Measurements from ENCODE around the gene NACA2.
"Not testable (repeated sequence)": the region's sequence is repeated elsewhere in the genome, so short reads cannot be mapped to it uniquely, and the experiment has no call there.

Gene NACA2

GRCh38 chr17:61598014-61598413 is 7.0 kb upstream of the NACA2 start:
- DNase-seq = no peak

- no peak for DNase-seq
Measured at GRCh38 chr17:61597607-61598006, 6.6 kb upstream of the NACA2 start.

DNA sequence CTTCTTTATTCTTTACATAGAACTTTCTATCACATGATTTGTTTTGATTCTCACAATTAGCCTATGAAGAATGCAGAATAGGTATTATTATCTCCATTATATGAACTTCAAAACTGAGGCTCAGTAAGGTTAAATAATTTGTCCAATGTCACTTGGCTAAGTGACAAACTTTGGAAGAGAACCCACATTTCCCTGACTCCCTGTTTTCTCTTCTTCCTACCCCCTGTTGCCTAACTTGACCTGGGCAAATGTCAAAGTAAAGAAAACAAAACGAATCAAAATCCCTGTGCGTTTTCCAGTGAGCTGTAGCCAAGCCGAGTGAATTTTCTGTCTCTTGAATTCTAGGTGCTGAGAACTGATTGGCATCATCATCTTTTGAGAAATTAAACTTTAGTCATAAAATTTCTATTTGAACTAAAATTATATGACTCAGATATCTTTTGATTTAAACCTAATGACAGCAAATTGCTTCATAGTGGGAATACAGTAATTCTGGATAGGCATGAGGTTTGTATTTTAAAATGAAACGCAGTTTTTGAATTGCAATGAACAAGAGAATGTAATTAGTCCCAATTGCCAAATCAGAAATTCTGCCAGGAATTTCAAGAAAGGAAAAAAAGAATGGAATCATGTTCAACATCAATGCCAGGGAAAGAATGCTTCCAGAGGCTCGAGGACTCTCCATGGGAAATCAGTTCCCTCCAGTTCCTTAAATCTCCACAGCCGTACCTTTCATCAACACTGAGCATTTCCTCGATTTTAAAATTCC is 4.6 kb upstream of the NACA2 start:
- DNase-seq = no peak

DNA sequence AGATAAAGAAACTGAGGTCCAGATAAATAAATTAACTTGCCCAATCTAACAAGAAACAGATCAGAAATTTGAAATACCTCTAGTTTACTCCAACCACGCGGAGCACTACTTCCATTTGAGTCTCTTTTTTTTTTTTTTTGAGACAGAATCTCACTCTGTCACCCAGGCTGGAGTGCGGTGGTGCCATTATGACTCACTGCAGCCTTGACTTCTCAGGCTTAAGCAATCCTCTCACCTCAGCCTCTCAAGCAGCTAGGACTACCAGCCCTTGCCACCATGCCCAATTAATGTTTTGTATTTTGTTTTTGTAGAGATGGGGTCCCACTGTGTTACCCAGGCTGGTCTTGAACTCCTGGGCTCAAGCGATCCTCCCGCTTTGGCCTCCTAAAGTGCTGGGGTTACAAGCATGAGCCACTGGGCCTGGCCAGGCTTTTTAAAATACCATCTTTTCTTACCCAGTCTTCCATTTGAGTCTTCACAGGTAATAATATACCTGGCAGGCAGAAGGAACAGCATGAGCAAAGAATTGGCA is 3.3 kb upstream of the NACA2 start:
- no peak for DNase-seq

DNA sequence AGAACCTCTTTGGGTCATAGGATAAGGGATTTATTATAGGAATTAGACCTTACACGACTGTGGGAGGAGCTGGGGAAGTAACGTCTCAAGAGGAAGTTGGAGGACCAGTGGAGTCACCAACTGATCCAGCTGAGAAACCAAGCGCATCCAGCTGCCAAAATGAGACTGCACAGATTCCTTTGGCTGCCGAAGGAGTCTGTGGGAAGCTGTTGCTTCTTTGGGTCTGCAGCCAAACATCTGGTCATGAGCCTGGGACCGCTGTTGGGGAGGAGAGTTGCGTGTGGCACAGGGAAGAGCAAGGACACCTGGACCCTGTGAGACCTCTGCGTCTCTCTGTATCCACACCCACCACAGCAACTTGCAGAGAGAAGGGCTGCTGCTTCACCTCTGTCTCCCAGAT is 2.4 kb upstream of the NACA2 start:
- DNase-seq = no peak

- no peak for DNase-seq
Measured at GRCh38 chr17:61591930-61592329, 911 bp upstream of the NACA2 start.

DNA sequence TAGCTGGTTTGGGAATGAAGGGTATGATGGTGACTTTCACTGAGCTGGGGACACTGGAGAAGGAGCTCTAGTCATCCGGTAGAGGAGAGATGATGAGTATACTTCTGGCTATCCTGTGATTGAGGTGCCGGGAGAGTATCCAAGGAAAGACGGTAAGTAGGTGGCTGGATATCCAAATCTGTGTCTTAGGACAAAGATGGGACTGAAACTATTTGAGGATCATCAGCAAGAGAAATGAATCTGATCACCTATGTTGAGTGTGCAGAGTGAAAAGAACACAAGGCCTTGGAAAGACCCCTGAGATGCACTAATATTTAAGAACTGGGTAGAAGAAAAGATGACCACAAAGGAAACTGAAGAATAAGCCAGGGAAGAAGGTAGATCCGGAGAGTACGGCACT is 1.0 kb downstream of the NACA2 start:
- no peak for DNase-seq

GRCh38 chr17:61587807-61588660 is 3.0 kb downstream of the NACA2 start:
- no peak for DNase-seq

- no peak for DNase-seq
Measured at GRCh38 chr17:61587242-61587641, 3.8 kb downstream of the NACA2 start.

DNA sequence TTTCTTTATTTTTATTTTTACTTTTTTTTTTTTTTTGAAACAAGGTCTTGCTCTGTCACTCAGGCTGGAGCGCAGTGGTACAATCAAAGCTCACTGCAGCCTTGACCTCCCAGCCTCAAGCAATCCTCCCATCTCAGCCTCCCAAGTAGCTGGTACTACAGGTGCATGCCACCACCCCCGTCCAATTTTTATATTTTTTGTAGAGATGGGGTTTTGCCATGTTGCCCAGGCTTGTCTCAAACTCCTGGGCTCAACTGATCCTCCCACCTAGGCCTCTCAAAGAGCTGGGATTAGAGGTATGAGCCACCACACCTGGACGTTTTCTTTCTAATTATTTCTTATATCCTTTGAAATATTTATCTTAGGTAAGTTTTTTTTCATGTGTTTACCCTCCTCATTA is 4.4 kb downstream of the NACA2 start:
- not testable (repeated sequence) for DNase-seq

DNA sequence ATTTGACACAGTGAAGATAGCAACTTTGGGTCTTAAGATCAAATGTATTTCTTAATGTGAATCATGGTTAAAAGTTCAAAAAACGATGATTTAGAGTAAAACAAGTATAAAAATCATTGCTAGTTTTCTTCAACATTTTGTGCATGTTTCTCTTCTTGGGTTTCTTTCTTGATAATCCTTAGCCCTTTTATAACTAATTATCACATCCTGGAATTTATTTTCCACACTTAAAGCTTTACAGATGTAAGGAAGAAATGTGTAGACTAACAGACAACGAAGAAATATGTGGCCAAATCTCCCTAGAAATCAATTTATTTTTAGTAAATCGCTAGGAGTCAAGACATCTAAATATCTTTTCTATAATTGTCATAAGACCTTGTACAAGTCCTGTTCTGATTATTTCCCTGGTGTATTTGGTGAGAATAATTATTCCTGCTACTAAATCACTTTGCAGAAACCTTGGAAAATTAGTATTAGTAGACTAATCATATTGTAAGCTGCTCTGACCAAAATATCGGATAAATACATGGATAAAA is 4.9 kb downstream of the NACA2 start:
- DNase-seq = no peak

- no peak for DNase-seq
Measured at GRCh38 chr17:61584866-61585265, 6.2 kb downstream of the NACA2 start.

DNA sequence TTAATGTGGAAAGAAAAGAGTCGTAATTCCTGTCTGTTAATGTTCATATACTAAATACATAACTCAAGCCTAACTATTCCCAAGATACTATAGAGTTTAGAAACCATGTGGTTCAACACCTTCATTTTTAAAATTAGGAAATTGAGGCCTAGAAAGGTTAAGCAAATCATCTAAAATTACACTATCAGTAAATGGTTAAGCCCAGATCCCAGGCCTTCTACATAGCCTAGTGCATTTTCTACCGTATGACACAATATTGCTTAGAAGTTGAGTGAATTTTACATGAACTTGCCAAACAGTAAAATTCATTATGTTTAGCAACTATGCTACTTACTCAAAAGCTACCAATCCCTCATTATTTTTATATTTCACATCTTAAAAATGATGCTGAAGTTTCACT is 6.8 kb downstream of the NACA2 start:
- no peak for DNase-seq

DNA sequence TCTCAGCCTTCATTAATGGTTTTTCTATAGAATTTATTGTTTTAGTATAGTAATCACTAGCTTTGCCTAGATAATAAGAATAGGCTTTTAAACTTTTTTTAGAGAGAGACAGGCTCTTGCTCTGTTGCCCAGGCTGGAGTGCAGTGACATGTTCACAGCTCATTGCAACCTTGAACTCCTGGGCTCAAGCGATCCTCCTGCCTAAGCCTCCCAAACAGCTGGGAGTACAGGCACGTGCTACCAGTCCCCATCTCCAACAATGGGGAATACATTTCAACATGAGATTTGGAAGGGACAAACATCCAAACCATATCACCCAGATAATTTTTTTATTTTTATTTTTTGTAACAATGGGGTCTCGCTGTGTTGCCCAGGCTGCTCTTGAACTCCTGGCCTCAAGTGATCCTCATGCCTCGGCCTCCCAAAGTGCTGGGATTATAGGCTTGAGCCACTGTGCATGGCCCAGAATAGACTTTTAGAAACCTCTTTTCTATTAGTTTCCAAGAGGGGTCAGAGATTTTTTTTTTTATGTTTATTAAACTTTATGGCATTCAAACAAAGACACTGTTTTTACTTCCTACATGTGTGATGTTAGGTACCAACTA is 7.3 kb downstream of the NACA2 start:
- no peak for DNase-seq

- no peak for DNase-seq
Measured at GRCh38 chr17:61583242-61583641, 7.8 kb downstream of the NACA2 start.

DNA sequence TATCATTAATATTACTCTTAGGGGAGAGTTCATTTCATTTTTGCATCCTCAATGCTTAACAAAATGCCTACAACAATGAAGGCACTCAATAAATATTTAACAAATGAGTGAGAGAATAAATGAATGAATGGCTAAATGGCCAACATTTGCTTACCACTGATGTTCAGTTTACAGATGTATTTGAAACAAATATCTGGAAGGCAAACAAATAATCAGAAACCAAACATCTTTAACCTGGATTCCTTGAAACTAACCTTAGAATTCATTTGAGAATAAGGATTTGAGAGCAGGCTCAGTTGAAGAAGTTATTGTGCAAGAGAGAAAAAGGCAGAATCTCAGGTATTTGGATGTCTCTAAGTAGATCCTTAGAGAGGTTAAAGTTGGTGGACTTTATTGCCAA is 8.4 kb downstream of the NACA2 start:
- no peak for DNase-seq

DNA sequence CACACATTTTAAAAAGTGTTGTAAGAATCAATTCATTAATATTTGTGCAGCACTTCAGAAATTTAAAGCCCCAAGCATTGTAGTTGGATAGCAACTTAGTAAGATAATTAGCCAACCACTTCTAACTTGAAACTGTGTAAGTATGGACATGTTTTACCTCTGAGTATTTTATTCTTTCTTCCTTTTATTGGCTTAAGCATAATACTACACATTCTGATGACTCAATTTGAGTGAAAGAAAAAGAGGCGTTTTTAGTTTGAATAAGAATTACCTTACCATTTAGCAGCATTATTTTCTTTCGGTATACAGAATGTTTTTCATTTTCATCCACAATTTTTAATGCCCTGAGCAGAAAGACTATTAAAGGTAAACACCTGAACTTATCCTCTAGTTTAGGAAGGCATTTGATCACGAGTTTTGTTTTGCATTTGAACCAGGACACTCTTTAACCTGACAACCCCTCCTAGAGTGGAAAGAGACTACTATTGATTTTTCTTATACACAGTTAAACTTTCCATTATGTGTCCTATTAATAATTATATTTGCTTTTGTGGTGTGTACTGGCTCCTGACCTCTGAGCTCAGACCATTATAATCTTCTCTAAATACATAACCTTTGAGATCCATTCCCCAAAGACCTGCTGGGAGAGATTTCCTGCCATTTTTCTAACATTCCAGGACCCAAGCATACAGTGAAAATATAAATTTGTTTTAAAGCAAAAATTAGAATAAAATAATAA is 9.2 kb downstream of the NACA2 start:
- DNase-seq = no peak

DNA sequence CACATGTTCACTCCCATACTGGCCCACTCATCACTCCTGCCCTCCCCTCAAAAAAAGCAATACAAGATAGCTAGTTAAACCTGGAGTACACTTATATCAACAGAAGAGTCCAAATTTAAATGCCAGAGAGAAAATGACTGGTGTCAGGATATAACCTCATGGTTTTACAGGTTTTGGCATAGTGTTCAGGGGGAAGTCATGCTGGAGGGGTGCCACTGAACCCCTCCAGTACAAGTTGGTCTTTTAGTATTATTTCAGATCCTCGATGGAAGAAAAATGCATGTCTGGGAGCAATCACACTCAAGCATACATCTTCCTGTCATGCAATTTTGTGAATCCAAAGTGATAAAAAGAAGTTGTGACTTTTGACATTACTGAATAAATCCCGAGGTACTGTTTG is 10.5 kb downstream of the NACA2 start:
- no peak for DNase-seq

GRCh38 chr17:61579961-61580360 is 11.1 kb downstream of the NACA2 start:
- DNase-seq = no peak

- no peak for DNase-seq
Measured at GRCh38 chr17:61579347-61579746, 11.7 kb downstream of the NACA2 start.

GRCh38 chr17:61578645-61579044 is 12.4 kb downstream of the NACA2 start:
- DNase-seq = no peak

- no peak for DNase-seq
Measured at GRCh38 chr17:61575983-61576382, 15.0 kb downstream of the NACA2 start.

Data from DMS79 treated with DMSO at 0.1 percent for 48 hours (cell line).